GM19239 (cell line): ENCODE data around the gene CTU1.

Source experiments
- DNase-seq: peaks from one replicate; pipeline ENCODE4 v3.0.0; 2011; ENCODE audit warnings: low spot score; ENCODE audit not compliant: insufficient read length
- FAIRE-seq: peaks from 2 replicates; lab custom pipeline; 2011; peaks lifted over from hg19 to GRCh38; lab: Jason Lieb, UNC

Gene CTU1

DNA sequence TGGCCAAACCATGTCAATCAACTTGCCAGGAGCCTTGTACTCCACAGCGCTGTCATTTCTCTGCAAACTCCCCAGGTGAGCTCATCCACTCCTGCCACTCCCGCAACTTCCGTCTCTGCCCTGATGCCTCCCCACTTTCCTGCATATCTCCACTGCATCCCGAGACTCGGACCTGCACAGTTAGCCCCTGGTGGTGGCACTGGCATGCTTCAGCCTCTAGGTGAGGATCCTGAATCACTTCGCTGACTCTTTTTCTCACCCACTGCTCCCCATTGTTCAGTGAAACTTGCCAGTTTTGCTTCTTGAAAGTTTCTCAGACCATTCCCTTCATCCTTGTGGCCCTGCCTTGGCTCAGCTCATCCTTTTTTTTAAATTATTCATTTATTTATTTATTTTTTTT lies 3.4 kb upstream of the CTU1 start:
- FAIRE-seq (no peak), DNase-seq (no peak)

DNA sequence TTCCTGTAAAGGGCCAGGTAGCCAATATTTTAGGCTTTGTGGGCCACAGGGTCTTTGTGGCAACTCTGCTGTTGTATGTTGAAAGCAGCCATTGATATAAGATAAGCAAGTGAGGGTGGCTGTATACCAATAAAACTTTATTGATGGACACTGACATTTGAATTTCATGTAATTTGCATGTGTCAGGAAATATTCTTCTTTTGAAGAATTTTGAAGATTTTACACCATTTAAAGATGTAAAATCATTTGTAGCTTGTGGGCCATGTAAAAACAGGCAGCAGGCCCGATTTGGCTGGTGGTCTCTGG lies 2.4 kb upstream of the CTU1 start:
- DNase-seq (no peak), FAIRE-seq (no peak)

DNA sequence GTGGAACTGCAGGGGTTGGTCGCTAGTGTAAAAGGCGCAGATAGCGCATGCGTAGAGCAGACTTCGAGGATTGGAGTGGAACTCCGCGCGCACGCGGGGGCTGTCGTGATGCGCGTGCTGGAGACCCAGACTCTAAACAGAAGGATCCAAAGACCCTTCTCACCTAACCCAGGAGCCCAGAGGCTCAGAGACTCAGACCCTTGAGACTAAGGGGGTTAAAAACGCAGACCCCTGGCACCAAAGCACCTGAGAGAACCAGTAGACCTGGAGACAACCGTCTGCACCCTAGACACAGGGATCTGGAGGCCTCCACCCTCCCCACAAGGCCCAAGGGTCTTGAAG lies 567 bp upstream of the CTU1 start:
- FAIRE-seq (no peak), DNase-seq (no peak)

DNA sequence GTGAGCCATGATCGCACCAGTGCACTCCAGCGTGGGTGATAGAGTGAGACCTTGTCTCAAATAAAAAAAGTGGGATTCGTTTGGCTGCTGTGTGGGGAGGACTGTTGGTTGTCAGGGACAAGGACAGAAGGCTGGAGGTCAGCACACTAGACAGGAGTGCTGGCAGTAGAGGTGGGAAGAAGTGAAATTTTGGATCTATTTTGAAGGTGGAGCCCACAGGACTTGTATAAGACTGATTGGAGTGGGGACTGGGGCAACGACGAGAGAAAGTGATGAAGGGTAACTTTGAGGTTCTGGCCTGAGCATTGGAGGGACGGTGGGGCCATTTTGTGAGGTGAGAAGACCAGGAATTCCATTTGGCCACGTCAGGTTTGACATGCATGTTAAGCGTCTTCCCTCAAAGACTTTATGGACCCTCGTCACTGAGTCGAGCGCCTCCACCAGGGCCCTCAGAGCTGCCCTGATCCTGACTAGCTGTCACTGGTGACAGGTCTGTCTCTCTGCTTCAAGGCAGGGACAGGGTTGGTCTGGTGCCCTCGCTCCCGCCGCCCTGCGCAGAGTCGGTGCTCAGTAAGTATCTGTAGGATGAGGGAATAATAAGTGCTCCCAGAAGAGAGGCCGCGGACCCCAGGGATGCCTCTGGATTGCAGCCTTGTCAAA lies 673 bp downstream of the CTU1 start:
- DNase-seq (no peak), FAIRE-seq (no peak)

DNA sequence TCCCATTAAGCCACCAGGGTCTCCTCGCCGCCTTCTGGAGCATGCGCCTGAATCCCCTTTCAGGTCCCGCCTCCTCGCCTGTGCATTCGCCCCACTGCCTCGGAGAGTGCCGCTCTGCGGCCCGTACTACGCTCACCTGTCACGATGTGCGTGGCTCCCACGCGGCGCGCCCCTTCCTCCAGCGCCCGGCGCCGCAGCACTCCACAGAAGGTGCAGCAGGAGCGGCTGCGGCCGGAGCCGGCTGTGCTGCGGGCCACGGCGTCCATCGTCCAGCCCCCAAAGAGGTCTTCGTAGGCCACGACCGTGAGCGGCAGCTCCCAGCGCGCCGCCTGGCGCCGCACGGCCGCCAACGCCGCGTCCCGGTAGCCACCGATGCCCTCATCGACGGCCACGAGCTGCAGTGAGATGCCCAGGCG lies 4.3 kb downstream of the CTU1 start:
- DNase-seq, result no peak
- no peak for FAIRE-seq

DNA sequence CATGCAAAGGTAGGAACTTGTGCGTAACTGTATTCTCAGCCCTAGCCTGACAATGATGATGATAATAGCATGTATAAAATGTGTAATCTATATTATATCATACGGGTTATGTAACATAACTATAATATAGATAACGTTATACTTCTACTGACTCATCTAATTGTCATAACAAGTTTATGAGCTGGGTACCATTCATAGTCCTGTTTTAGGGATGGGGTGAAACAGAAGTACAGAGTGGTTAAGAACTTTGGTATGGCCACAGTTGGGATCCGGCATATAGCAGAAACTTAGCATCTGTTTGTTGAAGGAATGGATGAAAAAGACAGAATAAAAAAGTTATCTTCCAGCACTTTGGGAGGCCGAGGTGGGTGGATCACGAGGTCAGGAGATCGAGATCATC lies 5.2 kb downstream of the CTU1 start:
- DNase-seq (no peak), FAIRE-seq (no peak)

DNA sequence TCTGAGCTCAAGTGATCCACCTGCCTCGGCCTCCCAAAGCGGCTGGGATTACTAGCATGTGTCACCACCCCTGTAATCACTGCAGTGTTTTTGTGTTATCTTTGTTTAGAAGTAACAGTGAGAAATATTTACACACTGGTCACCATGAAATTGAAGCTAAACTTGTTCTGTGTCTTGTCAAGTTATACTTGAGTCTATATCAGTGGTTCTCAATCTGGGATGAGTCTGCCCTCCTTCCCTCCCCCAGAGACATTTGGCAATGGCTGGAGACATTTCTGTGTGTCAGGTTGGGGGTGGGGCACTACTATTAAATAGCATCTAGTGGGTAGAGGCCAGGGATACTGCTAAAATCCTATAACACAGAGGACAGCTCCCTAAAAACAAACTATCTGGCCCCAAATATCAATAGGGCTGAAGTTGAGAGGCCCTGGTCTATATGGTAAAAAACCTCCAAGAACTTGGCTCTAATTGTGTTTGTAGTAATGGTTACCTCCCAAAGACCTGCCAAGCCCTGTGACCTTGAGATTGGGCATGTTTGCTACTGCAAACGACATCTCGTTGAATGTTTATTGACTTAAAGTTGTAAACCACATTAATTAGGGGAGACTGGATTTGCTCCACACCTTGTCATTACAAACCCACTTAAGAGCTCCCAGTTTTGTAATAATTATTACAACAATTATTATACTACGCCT lies 6.9 kb downstream of the CTU1 start:
- DNase-seq, result no peak
- no peak for FAIRE-seq

DNA sequence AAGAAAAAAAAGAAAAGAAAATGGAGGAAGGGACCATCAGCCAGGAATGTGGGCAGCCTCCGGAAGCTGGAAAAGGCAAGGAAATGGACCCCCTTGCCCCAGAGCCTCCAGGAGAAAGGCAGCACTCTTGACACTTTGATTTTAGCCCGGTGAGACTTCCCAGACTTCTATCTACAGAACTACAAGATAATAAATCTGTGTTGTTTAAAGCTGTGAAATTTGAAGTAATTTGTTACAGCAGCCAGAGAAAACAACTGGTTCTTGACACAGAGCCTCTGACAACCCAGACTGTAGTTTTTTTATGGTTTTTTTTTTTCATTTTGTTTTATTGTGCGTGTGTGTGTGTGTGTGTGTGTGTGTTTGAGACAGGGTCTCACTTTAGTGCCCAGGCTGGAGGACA lies 7.6 kb downstream of the CTU1 start:
- FAIRE-seq, result no peak
- no peak for DNase-seq

DNA sequence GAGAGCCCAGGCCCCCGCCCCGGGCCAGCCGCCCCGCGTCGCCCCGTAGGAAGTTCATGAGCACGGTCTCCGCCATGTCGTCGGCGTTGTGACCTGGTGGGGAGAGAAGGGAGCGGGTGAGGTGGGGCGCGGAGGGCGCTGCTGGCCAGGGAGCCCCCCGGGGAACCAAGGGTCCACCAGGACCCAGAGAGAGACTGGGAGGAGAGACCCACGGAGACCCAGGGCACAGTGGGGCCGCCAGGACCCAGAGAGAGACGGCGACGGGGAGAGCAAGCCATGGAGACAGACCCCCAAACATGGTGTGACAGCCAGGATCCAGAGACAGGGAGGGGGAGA lies 9.2 kb downstream of the CTU1 start:
- no peak for FAIRE-seq
- no peak for DNase-seq

DNA sequence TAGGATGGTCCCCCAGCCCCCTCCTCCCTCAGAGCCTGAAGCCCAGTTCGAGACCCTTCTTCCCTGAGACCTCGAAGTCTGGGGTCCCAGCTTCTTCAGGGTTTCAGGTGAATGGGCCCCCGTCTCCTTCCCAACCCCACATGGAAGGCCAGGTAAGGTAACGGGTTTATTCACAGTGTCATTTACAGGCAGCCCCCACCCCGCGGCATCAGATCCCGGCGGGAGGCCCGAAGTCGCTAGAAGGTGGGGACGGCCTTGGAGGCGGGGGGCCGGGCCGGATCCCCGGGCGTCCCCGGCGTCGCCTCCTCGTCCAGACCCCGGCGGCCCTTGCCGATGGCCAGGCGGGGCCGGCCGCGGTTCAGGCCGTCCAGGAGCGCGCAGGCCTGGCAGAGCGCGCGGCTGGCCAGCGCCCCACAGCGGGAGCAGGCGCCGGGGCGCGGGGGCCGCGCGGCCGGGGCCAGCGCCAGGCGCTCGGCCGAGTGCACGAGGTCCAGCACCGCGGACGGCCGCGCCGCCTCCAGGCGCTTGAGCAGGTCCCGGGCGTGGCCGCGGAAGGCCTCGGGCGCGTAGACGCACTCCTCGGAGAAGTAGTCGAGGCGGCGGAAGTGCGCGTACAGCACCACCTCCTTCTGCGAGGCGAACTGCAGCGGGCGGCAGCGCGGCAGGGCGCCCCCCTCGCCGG lies 9.7 kb downstream of the CTU1 start:
- FAIRE-seq (no peak), DNase-seq (no peak)

DNA sequence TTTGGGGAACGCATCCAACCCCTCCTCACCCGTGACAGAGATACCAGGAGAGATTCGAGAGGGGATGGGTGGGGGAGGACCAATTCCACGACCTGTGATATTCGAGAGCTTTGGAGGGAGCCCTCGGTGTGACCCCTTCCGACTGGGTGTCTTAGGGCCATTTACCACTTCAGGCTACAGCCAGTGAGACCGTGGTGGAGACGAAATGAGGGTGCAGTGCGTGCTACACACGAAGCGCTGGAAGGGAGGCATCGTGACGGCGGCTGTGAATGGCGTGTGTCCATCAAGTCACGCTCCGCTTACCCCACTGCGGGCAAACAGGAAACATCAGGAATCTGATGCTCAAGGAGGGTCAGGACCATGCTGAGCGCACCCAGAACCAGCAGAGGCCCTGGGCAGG lies 10.4 kb downstream of the CTU1 start:
- DNase-seq, result no peak
- FAIRE-seq, result no peak

DNA sequence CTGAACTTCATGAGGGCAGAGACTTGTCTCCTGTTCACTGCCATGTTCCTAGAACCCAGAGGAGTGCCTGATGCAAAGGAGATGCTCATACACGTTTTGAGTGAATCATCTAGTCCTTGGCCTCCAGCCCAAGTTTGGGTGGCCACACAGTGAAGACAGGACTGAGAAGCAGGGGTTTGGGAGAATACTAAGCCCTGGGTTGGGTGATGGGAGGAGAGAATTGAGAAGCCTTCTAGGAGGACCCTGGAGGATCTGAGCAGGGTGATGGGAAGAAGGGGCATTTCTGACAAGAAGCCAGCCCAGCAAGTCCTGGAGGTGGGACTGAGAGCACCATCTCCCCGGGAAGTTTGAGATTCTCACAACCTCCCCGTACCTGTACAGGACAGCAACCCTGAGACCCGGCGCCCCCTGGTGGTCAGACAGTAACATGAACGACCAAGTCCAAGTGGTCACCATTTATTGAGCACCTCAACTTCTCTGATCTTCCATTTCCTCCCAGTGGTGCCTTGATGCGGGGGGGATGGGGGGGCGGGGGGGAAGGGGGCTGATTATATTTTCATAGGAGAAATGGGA lies 11.0 kb downstream of the CTU1 start:
- DNase-seq (peak; percentile 95), FAIRE-seq (peak; percentile 64)

DNA sequence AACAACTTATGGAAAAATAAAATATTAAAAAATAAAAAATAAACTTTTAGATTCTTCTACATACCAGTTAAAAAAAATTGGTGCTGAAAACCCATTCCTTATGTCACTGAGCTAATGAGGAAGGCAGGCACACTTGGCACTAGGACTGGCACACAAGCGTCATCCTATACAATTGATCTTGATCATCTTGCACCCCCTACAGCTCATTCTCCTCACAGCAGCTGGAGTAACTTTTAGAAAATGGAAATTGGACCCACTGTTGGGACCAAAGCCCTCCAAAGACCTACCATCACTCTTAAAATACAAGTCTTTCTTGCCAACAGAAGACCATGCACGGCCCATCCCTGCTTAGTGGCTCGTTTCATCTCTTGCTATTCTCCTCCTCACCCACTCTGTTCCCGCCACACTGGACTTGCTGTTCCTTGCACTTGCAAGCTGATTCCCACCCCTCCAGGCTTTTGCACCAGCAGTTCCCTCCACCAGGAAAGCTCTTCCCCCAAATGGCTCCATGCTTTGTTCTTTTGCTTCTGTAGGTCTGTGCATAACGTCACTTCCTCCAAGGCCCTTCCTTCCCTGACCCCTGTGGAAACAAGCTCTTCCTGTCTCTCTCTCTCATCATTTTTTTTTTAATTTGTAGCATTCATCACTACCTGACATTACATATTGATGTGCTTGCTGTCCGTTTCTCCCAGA lies 11.6 kb downstream of the CTU1 start:
- FAIRE-seq, result no peak
- DNase-seq, result no peak

DNA sequence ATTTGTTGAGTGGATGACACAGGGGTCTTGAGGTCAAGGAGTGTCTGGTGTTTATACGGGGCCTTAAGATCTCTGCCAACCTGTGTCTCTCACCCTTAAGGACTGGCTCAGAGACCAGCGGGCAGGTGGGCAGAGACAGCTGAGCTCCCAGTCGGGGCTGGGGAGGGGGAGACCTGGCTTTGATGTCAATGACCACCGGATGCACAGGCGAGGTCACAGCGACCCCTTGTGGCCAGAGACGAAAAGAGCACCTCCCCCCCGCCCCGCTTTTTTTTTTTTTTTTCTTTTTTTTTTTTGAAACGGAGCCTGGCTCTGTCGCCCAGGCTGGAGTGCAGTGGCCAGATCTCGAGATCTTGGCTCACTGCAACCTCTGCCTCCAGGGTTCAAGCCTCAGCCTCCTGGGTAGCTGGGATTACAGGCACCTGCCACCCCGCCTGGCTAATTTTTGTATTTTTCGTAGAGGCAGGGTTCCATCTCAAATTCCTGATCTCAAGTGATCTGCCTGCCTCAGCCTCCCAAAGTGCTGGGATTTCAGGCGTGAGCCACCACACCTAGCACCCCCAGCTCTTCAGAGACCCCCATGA lies 13.4 kb downstream of the CTU1 start:
- no peak for DNase-seq
- no peak for FAIRE-seq

DNA sequence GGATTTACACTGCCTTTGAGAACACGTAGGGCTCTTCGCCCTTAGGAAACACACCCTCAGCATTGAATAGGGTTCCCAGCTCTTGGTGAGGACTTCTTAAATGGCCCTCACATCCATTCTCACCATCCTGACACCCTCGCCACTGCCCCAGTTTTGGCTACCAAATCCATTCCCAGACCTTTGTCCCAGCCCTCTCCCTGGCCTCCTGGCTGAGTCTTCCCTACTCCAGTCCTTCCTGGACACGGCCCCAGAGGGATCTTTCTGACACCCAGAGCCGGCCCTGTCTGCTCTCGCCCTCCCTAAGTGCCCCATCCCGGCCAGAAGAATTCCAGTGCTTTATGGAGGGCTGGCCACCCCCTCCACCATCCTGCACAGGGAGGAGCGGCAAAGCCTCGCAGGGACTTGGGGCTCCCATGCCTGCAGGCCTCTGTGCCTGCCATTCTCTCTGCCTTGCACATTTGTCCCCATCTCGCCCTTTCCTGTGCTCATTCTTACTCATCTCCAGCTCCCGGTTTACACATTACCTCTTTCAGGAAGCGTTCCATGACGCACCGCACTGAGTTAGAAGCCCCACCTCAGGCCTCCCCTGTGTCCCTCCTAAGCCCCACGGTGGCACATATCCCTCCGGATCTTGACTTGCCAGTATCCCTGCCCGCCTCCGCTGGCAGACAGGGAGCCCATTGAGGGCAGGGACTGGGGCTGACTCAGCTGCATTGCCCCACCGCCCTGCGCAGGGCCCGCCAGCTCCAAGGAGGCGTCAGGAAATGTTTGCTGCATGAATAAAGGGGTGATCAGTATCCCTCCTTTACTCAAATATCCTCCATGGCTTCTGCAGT lies 14.5 kb downstream of the CTU1 start:
- DNase-seq (no peak), FAIRE-seq (no peak)

DNA sequence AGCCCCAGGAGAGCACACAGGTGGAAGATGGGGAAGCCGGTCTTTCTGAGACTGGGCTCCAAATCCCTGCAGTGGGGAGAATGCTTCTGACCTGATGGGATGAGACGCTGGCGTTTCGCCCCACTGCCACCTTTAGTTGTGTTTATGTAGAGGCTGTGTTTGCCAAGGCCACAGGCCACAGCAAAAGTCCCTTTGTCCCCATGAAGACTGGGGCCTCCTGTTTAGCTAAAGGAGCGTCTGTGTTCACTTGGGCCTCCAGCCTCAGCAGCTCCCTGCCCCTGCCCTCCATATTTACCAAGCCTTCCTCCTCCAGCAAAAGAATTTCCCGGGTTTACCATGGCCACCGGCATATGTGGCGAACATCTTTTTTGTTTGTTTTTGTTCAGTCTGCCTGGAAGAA lies 15.1 kb downstream of the CTU1 start:
- no peak for DNase-seq

DNA sequence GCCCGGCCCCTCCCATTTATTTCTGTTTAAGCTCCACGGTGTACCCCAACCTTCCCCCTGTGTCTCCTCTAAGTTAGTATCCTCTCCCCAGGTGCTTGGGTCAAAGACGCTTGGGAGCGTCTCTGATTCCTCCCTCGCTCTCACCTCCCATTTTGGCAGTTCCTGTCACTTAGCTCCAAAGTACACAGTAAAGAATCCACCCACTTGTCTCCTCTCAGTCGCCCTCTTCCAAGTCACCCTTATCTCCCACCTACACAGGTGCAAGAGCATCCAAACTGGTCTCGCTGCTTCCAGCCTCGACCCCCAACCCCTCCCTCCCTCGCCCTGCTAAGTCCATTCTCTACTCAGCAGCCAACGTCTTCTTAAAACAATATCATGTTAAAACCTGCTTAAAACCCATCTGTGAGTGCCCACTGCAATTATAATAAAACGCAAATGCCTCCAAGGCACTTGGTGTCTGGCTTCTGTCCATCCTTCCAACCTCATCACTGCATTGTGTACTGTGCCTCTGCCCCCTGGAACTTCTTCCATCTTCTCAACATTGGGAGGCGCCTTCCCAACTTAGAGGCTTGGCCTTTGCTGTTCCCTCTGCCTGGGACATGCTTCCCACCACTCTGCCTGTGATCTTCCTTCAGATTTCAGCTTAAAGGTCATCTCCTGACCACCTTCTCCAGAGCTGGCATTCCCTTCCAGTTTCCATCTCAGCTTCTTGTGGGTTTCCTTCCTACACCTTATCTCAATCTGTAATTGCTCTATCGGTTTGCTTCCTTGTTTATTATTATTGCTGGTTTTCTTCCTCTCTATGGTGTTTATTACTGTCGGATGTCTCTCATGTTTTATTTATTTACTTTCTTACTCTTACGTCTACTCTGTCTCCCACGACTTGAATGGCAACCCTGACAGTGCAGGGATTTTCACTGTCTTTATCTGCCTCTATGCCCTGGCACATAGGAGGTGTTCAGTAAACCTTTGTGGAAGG lies 16.0 kb downstream of the CTU1 start:
- FAIRE-seq (no peak), DNase-seq (no peak)

More for the DNA sequence above, 15.1 kb downstream of the CTU1 start:
- FAIRE-seq, result no peak

DNA sequence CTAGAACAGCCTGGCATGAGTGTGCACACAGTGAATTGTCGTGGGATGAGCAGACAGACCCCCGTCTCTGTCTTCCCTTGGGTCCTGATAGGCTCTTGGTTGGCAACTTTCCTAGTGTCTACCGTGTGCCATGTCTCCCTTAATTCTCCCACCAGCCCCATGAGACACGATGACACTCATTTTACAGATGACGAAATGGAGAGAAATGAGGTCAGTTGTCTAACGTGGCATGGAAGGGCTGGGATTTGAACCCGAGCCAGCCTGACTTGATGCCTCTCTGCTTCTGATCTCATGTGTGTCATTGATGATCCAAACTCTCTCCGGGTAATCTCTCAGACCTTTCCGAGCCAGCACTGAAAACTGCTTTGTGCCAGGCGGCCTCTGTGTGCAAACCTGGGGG lies 17.1 kb downstream of the CTU1 start:
- no peak for FAIRE-seq
- DNase-seq, result no peak

DNA sequence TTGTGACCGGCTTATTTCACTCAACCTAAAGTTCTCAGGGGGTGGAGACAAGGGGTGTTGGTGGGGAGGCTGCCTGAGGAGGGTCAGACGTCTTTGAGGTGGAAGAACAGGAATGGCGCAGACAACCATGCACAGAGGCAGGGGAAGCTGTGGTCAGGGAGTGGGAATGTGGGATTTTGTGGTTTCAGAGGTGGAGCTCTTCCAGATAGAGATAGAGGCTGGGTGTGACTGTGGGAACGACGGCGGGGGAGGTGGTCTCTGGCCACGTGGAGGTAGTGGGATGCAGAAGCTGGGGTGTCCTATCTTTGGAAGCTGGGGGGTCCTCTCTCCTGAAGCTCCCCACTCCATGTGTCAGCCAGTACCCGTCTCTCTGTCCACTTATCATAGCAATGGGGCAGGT lies 17.7 kb downstream of the CTU1 start:
- DNase-seq (no peak), FAIRE-seq (no peak)
